Stomach (tissue), 9 donors: ENCODE measurements around the gene ATG13. TPM values are rescaled to one million over a fixed set of nuclear protein-coding genes. Genes with fewer than 3 reads are reported as not detected.
A peak's percentile ranks its signal among the peaks of the same experiment; 100 is the strongest.

Experiments used
- DNase-seq, 2 donors: peaks; one replicate each; pipeline versions ENCODE4 v3.0.0 to v3.0.0-alpha.2; 2013 to 2019
- H3K27ac ChIP-seq, 5 donors: fragments of 200-600 bp in 4 of 5; sonication (generic) in 4 of 5; one replicate each; pipeline ENCODE4 v1.5.1; 2013 to 2019; ENCODE audit warnings: mild to moderate bottlenecking in 1 of 5, moderate library complexity in 1 of 5
- H3K27me3 ChIP-seq, 3 donors: fragments of 200-600 bp; sonication (generic); one replicate each; pipeline ENCODE4 v1.5.1; 2017 to 2019; ENCODE audit warnings: mixed run types in 1 of 3
- H3K36me3 ChIP-seq, 4 donors: fragments of 200-600 bp; sonication (generic); 1 replicate in 3 of 4; 2 replicates in 1 of 4; pipeline ENCODE4 v1.5.1; 2016 to 2019
- H3K4me1 ChIP-seq, 4 donors: fragments of 200-600 bp; sonication (generic); one replicate each; pipeline ENCODE4 v1.5.1; 2016 to 2019
- H3K4me3 ChIP-seq, 4 donors: fragments of 200-600 bp; sonication (generic) in 3 of 4; one replicate each; pipeline ENCODE4 v1.5.1; 2016 to 2019; ENCODE audit warnings: mild to moderate bottlenecking in 1 of 4
- H3K9me3 ChIP-seq, 4 donors: fragments of 200-600 bp; sonication (generic); one replicate each; pipeline ENCODE4 v1.5.1; 2016 to 2019
- EP300 ChIP-seq: sonication (generic); formaldehyde crosslinking; IDR thresholded peaks from one replicate; pipeline ENCODE4 v1.6.1; 2017; ENCODE audit warnings: antibody characterized with exemption
- POLR2A ChIP-seq, 4 donors: fragments of 450-650 bp; IDR thresholded peaks; one replicate each; pipeline ENCODE4 v1.6.1; 2016; ENCODE audit warnings: antibody characterized with exemption in 4 of 4, control low read depth in 2 of 4, mild to moderate bottlenecking in 1 of 4, moderate library complexity in 1 of 4
- POLR2AphosphoS5 ChIP-seq, 3 donors: sonication (generic); formaldehyde crosslinking; IDR thresholded peaks; one replicate each; pipeline ENCODE4 v1.6.1; 2016; ENCODE audit warnings: antibody characterized with exemption in 3 of 3
- WGBS, 5 donors: extraction: QIAGEN DNeasy Blood & Tissue Kit in 3 of 5; methylation state at CpG; one replicate each; pipeline versions ENCODE4 v1.1.5 to v1.1.7; 2013 to 2018; 5-methylcytosine and 5-hydroxymethylcytosine counted together
- intact Hi-C: fragments of 100-400 bp; cut with DNase I; formaldehyde crosslinking; loops from one replicate; pipeline ENCODE4 v1.15.1; 2023; ENCODE audit warnings: low total_unique reads
- polyA plus RNA-seq, 3 donors: library from polyadenylated mRNA; stranded (reverse); fragments of 200-250 nt; gene quantifications; one replicate each; pipeline ENCODE4 v1.2.3, GENCODE V29; 2013
- total RNA-seq, 5 donors: library from RNA; depleted of rRNA; stranded (reverse); fragments of >200 nt; gene quantifications; one replicate each; pipeline versions ENCODE4 v1.1.0 to v1.2.3, GENCODE V29; 2014 to 2016
- TF ChIP-seq, protein P1 (sequence below), 7 experiments: fragments of 450-650 bp in 4 of 7; fragments of 200-600 bp in 3 of 7; sonication (generic) in 3 of 7; IDR thresholded peaks; one replicate each; pipeline ENCODE4 v1.5.1; 2016 to 2019; ENCODE audit warnings: antibody characterized with exemption in 7 of 7, control low read depth in 2 of 7, mild to moderate bottlenecking in 1 of 7
- donor health status: healthy with polysubstance abuse.
- donor health status: Bipolar disorder and iron deficiency.
- donor health status: healthy.

The ATG13 gene
- total and polyA plus RNA-seq, 8 donors, result 17.3 to 286 (median 104) TPM

DNA sequence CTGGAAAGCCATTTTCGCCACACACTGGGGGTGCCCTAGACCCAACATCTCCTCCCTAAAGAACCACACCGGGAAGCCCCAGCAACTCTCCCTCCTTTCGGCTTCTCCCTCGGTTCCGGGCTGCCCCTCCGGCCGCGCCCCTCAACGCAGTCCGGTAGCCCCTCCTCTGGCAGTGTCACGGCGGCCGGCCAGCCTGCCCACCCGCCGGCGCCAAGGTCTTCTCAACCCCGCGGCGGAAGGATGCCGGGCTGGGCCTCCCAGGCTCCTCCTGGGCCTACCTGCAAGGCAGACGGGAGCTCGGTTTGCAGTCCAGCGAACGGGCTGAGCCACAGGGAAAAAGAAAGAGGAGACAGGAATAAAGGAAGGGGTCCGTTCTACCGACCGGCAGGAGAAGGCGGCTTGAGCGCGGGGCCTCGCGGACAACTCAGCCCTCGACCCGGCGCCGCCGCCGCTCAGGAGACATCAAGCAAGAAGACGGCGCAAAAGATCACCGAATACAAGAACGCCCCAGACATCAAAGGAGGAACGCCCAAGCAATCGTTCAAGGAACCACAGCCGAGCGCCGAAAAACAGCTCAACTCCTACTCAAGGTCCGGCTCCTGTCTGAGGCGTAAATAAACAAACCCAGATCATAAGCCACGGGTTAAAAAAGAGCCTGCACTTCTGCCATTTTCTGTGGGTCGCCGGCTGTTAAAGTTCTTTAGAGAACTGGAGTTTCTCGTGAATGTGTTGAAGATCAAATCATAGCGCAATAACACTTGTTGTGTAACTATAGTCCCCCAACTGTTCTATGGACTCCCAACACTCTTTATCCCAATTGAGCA, 23.6 kb upstream of the ATG13 start, which contains the start of gene AMBRA1:
AMBRA1 (minus strand) TSS at position 474 of the 824 bp plus-strand sequence. CDS start 45,643 bp downstream, outside the sequence.
- intact Hi-C loops, result no loop called here

DNA sequence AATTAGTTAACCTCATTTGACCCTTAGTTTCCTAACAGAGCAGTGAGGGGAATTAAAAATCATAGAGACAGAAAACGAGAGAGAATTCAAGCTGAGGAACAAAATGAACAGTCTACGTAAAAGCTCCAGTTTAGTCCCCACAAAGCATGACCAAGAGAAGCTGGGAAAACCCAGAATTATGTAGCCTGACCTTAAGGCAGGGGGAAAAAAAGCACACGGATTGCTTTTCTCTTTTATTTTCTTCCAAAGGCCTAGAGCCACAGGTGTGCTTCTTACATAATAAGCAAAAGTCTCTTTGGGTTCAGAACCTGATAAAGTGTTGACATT, 23.0 kb upstream of the ATG13 start:
- no peaks in the 10 kb centered on the region for H3K36me3 ChIP-seq
- H3K27me3 ChIP-seq, result no peaks in the 10 kb centered on the region
- peaks cover 33 to 49% (median 44%) of the 10 kb centered on the region in 4 donors for H3K4me1 ChIP-seq
- DNase-seq, result no peak
- H3K27ac ChIP-seq, result peak overlapping the region in 4 of 5 donors; percentile 86 to 92 (median 89)
- intact Hi-C loops, result no loop called here
- no peaks in the 10 kb centered on the region for H3K9me3 ChIP-seq
- 28 to 38% (median 33%) methylated on average over 3 of the region's 3 CpGs for WGBS, 5 donors
- TF ChIP-seq, protein P1, sequence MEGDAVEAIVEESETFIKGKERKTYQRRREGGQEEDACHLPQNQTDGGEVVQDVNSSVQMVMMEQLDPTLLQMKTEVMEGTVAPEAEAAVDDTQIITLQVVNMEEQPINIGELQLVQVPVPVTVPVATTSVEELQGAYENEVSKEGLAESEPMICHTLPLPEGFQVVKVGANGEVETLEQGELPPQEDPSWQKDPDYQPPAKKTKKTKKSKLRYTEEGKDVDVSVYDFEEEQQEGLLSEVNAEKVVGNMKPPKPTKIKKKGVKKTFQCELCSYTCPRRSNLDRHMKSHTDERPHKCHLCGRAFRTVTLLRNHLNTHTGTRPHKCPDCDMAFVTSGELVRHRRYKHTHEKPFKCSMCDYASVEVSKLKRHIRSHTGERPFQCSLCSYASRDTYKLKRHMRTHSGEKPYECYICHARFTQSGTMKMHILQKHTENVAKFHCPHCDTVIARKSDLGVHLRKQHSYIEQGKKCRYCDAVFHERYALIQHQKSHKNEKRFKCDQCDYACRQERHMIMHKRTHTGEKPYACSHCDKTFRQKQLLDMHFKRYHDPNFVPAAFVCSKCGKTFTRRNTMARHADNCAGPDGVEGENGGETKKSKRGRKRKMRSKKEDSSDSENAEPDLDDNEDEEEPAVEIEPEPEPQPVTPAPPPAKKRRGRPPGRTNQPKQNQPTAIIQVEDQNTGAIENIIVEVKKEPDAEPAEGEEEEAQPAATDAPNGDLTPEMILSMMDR (IDR thresholded peaks at IDR 0.05), result no peak
- TF ChIP-seq POLR2A (IDR thresholded peaks at IDR 0.05) (no peak), EP300 (no peak), POLR2AphosphoS5 (IDR thresholded peaks at IDR 0.05) (no peak)
- peak overlapping the region; percentile 68 to 99 (median 96) for H3K4me3 ChIP-seq

More for the DNA sequence above, 23.6 kb upstream of the ATG13 start, which contains the start of gene AMBRA1:
- Histone ChIP-seq H3K9me3 (no peaks in the 10 kb centered on the region), H3K36me3 (no peaks in the 10 kb centered on the region), H3K27ac (peak within 1 kb of the TSS; percentile 60 to 92 (median 89)), H3K27me3 (no peaks in the 10 kb centered on the region), H3K4me1 (peaks cover 37 to 55% (median 47%) of the 10 kb centered on the region in 4 donors), H3K4me3 (peak within 1 kb of the TSS; percentile 68 to 99 (median 96))
- TF ChIP-seq EP300 (no peak), POLR2AphosphoS5 (IDR thresholded peaks at IDR 0.05) (peak; percentile 67 to 87 (median 76))
- DNase-seq, result peak; percentile 85 to 97
- 1 to 2% (median 1%) methylated on average over 46 to 54 of the region's 54 CpGs for WGBS, 5 donors

DNA sequence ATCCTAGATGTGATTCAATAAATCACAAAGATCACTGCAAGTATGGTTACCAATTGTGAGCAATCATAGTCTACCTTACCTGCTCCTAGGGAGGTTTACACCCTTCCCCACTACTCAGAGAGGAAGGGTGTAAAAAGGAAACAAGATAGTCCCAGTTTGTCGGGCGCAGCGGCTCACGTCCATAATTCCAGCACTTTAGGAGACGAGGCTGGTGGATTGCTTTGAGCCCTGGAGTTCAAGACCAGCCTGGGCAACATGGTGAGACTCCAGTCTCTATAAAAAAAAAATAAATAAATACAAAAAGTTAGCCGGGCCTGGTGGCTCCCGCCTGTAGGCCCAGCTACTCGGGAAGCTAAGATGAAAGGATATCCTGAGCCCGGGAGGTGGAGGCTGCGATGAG, 22.6 kb upstream of the ATG13 start:
- no peak overlapping the region for H3K4me3 ChIP-seq
- no peak for DNase-seq
- no peaks in the 10 kb centered on the region for H3K36me3 ChIP-seq
- 91 to 94% (median 93%) methylated on average over 10 of the region's 10 CpGs for WGBS, 5 donors
- TF ChIP-seq POLR2A (IDR thresholded peaks at IDR 0.05) (no peak), EP300 (no peak), POLR2AphosphoS5 (IDR thresholded peaks at IDR 0.05) (no peak)
- TF ChIP-seq, protein P1 (IDR thresholded peaks at IDR 0.05), result no peak
- peak overlapping the region in 3 of 5 donors; percentile 86 to 92 (median 89) for H3K27ac ChIP-seq
- no peaks in the 10 kb centered on the region for H3K9me3 ChIP-seq
- intact Hi-C loops, result no loop called here
- no peaks in the 10 kb centered on the region for H3K27me3 ChIP-seq
- H3K4me1 ChIP-seq, result peaks cover 29 to 45% (median 42%) of the 10 kb centered on the region in 4 donors

DNA sequence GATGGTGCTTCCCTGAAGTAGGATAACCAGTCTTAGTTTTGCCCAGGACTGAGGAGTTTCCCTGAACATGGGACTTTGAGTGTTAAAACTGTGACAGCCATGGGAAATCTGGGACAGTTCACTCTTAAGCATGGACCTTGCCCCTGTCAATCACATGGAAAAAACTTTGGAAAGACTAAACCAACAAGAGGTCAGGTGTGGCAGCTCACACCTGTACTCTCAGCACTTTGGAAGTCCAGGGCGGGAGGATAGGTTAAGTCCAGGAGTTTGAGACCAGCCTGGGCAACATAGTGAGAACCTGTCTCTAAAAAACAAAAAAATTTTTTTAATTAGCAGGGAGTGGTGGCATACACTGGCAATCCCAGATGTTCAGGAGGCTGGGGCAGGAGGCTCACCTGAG, 20.2 kb upstream of the ATG13 start:
- Histone ChIP-seq H3K27me3 (no peaks in the 10 kb centered on the region), H3K9me3 (no peaks in the 10 kb centered on the region), H3K27ac (no peak overlapping the region), H3K4me3 (no peak overlapping the region), H3K36me3 (peaks cover 0 to 4% (median under 1%) of the 10 kb centered on the region in 4 donors), H3K4me1 (peaks cover 9 to 21% (median 19%) of the 10 kb centered on the region in 4 donors)
- TF ChIP-seq POLR2AphosphoS5 (IDR thresholded peaks at IDR 0.05), result no peak
- TF ChIP-seq POLR2A (IDR thresholded peaks at IDR 0.05), result no peak
- TF ChIP-seq, protein P1 (IDR thresholded peaks at IDR 0.05), result no peak
- no peak for TF ChIP-seq EP300
- no peak for DNase-seq
- intact Hi-C loops, result no loop called here
- 61 to 89% (median 77%) methylated on average over 1 of the region's 1 CpG for WGBS, 5 donors
